Prostate gland (tissue), 2 donors: ENCODE measurements around the gene SLCO1B1. TPM values are rescaled to one million over a fixed set of nuclear protein-coding genes. Genes with fewer than 3 reads are reported as not detected.
"Not testable (repeated sequence)": the region's sequence is repeated elsewhere in the genome, so short reads cannot be mapped to it uniquely, and the experiment has no call there.

Experiments
- DNase-seq: peaks from one replicate; pipeline ENCODE4 v3.0.0-alpha.2; 2019; ENCODE audit warnings: low spot score
- H3K27ac ChIP-seq, 2 donors: fragments of 200-600 bp; sonication (generic); 2 replicates each; pipeline ENCODE4 v1.5.1; 2017 to 2019
- H3K27me3 ChIP-seq: fragments of 200-600 bp; sonication (generic); replicated peaks from 2 replicates; pipeline ENCODE4 v1.5.1; 2019; ENCODE audit not compliant: insufficient read depth
- H3K36me3 ChIP-seq, 2 donors: fragments of 200-600 bp; sonication (generic); 1 replicate in 1 of 2; 2 replicates in 1 of 2; pipeline versions ENCODE4 v1.5.1 to v1.8.1; 2017 to 2019
- H3K4me1 ChIP-seq: fragments of 200-600 bp; sonication (generic); replicated peaks from 2 replicates; pipeline ENCODE4 v1.5.1; 2019
- H3K4me3 ChIP-seq, 2 donors: fragments of 200-600 bp; sonication (generic); 2 replicates each; pipeline ENCODE4 v1.5.1; 2017 to 2019
- H3K9me3 ChIP-seq: fragments of 200-600 bp; sonication (generic); 2 replicates; pipeline ENCODE4 v1.5.1; 2017
- POLR2A ChIP-seq: fragments of 450-650 bp; IDR thresholded peaks from one replicate; pipeline ENCODE4 v1.6.1; 2016; ENCODE audit warnings: antibody characterized with exemption, mild to moderate bottlenecking
- POLR2AphosphoS5 ChIP-seq: sonication (generic); formaldehyde crosslinking; IDR thresholded peaks from one replicate; pipeline ENCODE4 v1.6.1; 2017; ENCODE audit warnings: antibody characterized with exemption
- WGBS: methylation state at CpG from one replicate; pipeline ENCODE4 v1.1.5; 2018; 5-methylcytosine and 5-hydroxymethylcytosine counted together
- intact Hi-C: fragments of 100-400 bp; cut with DNase I; formaldehyde crosslinking; loops from one replicate; pipeline ENCODE4 v1.14.2; 2022
- total RNA-seq, 2 donors: library from RNA; depleted of rRNA; stranded (reverse); fragments of >200 nt; gene quantifications; one replicate each; pipeline ENCODE4 v1.1.0, GENCODE V29; 2016
- TF ChIP-seq, protein P1 (sequence below), 4 experiments: fragments of 200-600 bp in 2 of 4; fragments of 450-650 bp in 2 of 4; sonication (generic) in 2 of 4; IDR thresholded peaks; 1 replicate in 3 of 4; 2 replicates in 1 of 4; pipeline ENCODE4 v1.5.1; 2016 to 2019; ENCODE audit warnings: antibody characterized with exemption in 4 of 4, mild to moderate bottlenecking in 2 of 4, moderate library complexity in 2 of 4

SLCO1B1 gene
- total RNA-seq, 2 donors from 2014 or later, result 0.45 TPM; not detected in 1

GRCh38 chr12:21183721-21184275, 52.8 kb downstream of the SLCO1B1 start:
- Histone ChIP-seq H3K4me3 (no peak overlapping the region), H3K27me3 (no peaks in the 10 kb centered on the region), H3K4me1 (no peaks in the 10 kb centered on the region), H3K36me3 (no peaks in the 10 kb centered on the region), H3K27ac (no peak overlapping the region), H3K9me3 (no peaks in the 10 kb centered on the region)
- no peak for DNase-seq
- 67% methylated on average over 3 of the region's 3 CpGs for WGBS
- intact Hi-C loops, result no loop called here
- TF ChIP-seq, protein P1, sequence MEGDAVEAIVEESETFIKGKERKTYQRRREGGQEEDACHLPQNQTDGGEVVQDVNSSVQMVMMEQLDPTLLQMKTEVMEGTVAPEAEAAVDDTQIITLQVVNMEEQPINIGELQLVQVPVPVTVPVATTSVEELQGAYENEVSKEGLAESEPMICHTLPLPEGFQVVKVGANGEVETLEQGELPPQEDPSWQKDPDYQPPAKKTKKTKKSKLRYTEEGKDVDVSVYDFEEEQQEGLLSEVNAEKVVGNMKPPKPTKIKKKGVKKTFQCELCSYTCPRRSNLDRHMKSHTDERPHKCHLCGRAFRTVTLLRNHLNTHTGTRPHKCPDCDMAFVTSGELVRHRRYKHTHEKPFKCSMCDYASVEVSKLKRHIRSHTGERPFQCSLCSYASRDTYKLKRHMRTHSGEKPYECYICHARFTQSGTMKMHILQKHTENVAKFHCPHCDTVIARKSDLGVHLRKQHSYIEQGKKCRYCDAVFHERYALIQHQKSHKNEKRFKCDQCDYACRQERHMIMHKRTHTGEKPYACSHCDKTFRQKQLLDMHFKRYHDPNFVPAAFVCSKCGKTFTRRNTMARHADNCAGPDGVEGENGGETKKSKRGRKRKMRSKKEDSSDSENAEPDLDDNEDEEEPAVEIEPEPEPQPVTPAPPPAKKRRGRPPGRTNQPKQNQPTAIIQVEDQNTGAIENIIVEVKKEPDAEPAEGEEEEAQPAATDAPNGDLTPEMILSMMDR (IDR thresholded peaks at IDR 0.05), result no peak
- TF ChIP-seq POLR2A (no peak), POLR2AphosphoS5 (no peak)

DNA sequence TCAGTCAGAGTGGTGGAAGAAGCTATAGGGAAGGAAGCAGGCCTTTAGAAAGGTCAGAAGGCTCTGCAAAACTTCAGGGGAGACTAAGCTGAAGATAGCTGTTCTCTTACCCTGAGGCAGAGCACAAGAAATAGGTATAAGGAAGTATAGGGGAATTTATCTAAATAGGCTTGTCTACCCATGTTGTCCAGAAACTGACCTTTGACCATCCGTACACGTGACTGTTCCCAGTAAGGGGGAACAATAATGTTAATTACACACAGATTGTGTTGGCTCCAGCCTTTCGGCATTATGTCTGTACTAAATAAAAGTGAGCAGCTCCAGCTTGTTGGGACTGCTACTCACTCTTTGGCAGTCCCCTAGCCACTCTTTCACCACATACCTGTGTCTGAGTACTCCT, 59.0 kb downstream of the SLCO1B1 start:
- Histone ChIP-seq H3K27me3 (no peaks in the 10 kb centered on the region), H3K27ac (no peak overlapping the region), H3K9me3 (no peaks in the 10 kb centered on the region), H3K36me3 (no peaks in the 10 kb centered on the region), H3K4me1 (no peaks in the 10 kb centered on the region), H3K4me3 (no peak overlapping the region)
- TF ChIP-seq POLR2A (no peak), POLR2AphosphoS5 (no peak)
- intact Hi-C loops, result no loop called here
- no peak for DNase-seq
- 67% methylated on average over 3 of the region's 3 CpGs for WGBS

- DNase-seq, H3K36me3 ChIP-seq, H3K4me3 ChIP-seq, H3K9me3 ChIP-seq, H3K4me1 ChIP-seq, intact Hi-C loops, H3K27ac ChIP-seq, H3K27me3 ChIP-seq: not testable (repeated sequence)
- WGBS, result 88% methylated on average over 19 of the region's 19 CpGs
Observed at GRCh38 chr12:21214433-21214832, 83.4 kb downstream of the SLCO1B1 start.

DNA sequence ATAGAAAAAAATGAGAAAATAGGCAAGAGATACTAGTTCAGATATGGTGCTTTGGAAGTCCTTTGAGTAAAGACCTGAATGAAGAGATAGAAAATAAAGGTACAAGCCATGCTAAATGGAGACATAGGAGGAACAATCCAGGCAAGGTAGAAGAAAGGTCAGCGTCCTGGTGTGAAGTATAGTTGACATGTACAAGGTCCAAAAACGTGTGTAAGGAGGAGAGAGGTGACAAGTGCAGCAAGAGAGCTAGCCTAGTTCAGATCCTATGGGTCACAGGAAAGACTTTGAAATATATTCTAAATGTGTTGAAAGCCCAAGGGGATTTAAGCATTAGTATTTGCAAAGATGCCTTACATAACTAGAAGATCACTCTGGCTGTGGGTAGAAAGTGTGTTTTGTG, 88.2 kb downstream of the SLCO1B1 start:
- Histone ChIP-seq H3K4me1 (no peaks in the 10 kb centered on the region), H3K9me3 (no peaks in the 10 kb centered on the region), H3K36me3 (no peaks in the 10 kb centered on the region), H3K4me3 (no peak overlapping the region), H3K27ac (no peak overlapping the region), H3K27me3 (no peaks in the 10 kb centered on the region)
- intact Hi-C loops, result no loop called here
- no peak for DNase-seq
- 76% methylated on average over 2 of the region's 2 CpGs for WGBS
- TF ChIP-seq, protein P1 (IDR thresholded peaks at IDR 0.05), result no peak
- TF ChIP-seq POLR2AphosphoS5, result no peak
- TF ChIP-seq POLR2A, result no peak

- Histone ChIP-seq H3K27ac (no peak overlapping the region), H3K4me1 (no peaks in the 10 kb centered on the region), H3K9me3 (no peaks in the 10 kb centered on the region), H3K27me3 (no peaks in the 10 kb centered on the region), H3K4me3 (no peak overlapping the region), H3K36me3 (no peaks in the 10 kb centered on the region)
- no peak for TF ChIP-seq POLR2A
- TF ChIP-seq, protein P1 (IDR thresholded peaks at IDR 0.05), result no peak
- no peak for TF ChIP-seq POLR2AphosphoS5
- WGBS, result 80% methylated on average over 3 of the region's 3 CpGs
- intact Hi-C loops, result no loop called here
- DNase-seq, result no peak
Observed at GRCh38 chr12:21220266-21220665, 89.3 kb downstream of the SLCO1B1 start.

- TF ChIP-seq POLR2AphosphoS5 (no peak), POLR2A (no peak)
- TF ChIP-seq, protein P1 (IDR thresholded peaks at IDR 0.05), result no peak
- H3K27ac ChIP-seq, result no peak overlapping the region
- DNase-seq, result no peak
- no peaks in the 10 kb centered on the region for H3K9me3 ChIP-seq
- no peaks in the 10 kb centered on the region for H3K27me3 ChIP-seq
- no peaks in the 10 kb centered on the region for H3K4me1 ChIP-seq
- H3K36me3 ChIP-seq, result no peaks in the 10 kb centered on the region
- no peak overlapping the region for H3K4me3 ChIP-seq
- intact Hi-C loops, result no loop called here
Observed at GRCh38 chr12:21221072-21221471, 90.1 kb downstream of the SLCO1B1 start.
